ENCODE data around the gene FAM3A. TPM values are rescaled to one million over a fixed set of nuclear protein-coding genes. Genes with fewer than 3 reads are reported as not detected.

Gene FAM3A
- total and polyA plus RNA-seq, 2 of the 8 experiments (the other 6 are each of a cell fraction or from before 2014, with no cell fraction given): 16.2 to 18.6 TPM

- no peak within 1 kb of the TSS for H2AK5ac ChIP-seq (ENCODE audit: low read depth, low read length)
- FAIRE-seq (peak; percentile 71), DNase-seq (ENCODE audit: low read depth in 1 of 2, low spot score in 2 of 2) (peak; percentile 78 to 85)
- no peak within 1 kb of the TSS for H4K91ac ChIP-seq (replicated peaks; ENCODE audit: insufficient read length, low read length)
- H3K9me3 ChIP-seq (ENCODE audit: insufficient read depth in 2 of 2, low read depth in 1 of 2, low read length in 1 of 2): no peaks in the 10 kb centered on the region
- ChIA-PET POLR2A (ENCODE audit: partially characterized antibody) (interaction anchor here (0.6 to 1.6 kb wide), 10 partner anchors 9 to 460 kb away, joined by 3 to 7 read pairs (median 4); partner anchors contain the start of genes DNASE1L1 and IKBKG), CTCF (ENCODE audit: partially characterized antibody) (interaction anchor here (1.4 to 2.7 kb wide), 5 partner anchors 15 to 117 kb away, joined by 3 to 14 read pairs (median 4); no protein-coding TSS in a partner anchor)
- H2AFZ ChIP-seq (ENCODE audit: low read length): 0 out of 2 replicates have a peak within 1 kb of the TSS, but pooled peaks have one; percentile 70
- H2BK15ac ChIP-seq (ENCODE audit: low read length): no peak within 1 kb of the TSS
- no peak within 1 kb of the TSS; the same call in 1 of the 2 replicates for H4K8ac ChIP-seq (ENCODE audit: extremely low read depth, insufficient read depth, low read length)
- no peaks in the 10 kb centered on the region; the same call in 1 of the 2 replicates for H3K23me2 ChIP-seq (ENCODE audit: low read depth, low read length)
- 0% methylated on average over 9 of the region's 71 CpGs; no CpG with 5 or more reads in 1 of the 2 experiments for WGBS, 2 experiments (ENCODE audit: extremely low coverage in 1 of 2, insufficient coverage in 1 of 2, insufficient read length in 1 of 2, insufficient replicate concordance in 2 of 2, low coverage in 1 of 2, low lambda C conversion rate in 2 of 2, missing lambda C conversion rate in 1 of 2)
- H3K79me1 ChIP-seq (ENCODE audit: low read depth, low read length): no peaks in the 10 kb centered on the region
- H2BK5ac ChIP-seq (ENCODE audit: low read depth, low read length): no peak within 1 kb of the TSS; the same call in 1 of the 2 replicates
- no peak within 1 kb of the TSS for H4K5ac ChIP-seq (ENCODE audit: insufficient read length, low read depth, low read length)
- H2BK120ac ChIP-seq (replicated peaks; ENCODE audit: low read depth, low read length): no peak within 1 kb of the TSS
- H3K27me3 ChIP-seq (replicated peaks in 1 of 4; ENCODE audit: control insufficient read depth in 3 of 4, extremely low read depth in 1 of 4, insufficient read depth in 3 of 4, low read length in 3 of 4): no peaks in the 10 kb centered on the region; a peak in 1 of 7 replicates
- H2BK20ac ChIP-seq (ENCODE audit: low read length): no peak within 1 kb of the TSS
- H3K23ac ChIP-seq (ENCODE audit: insufficient read length): no peak within 1 kb of the TSS
- no peak within 1 kb of the TSS for H3K4ac ChIP-seq (replicated peaks; ENCODE audit: insufficient read length, low read depth, low read length)
- H3K9ac ChIP-seq (replicated peaks in 1 of 4; ENCODE audit: extremely low read depth in 1 of 4, low read depth in 3 of 4, low read length in 3 of 4): peak within 1 kb of the TSS in 3 of 4 experiments; percentile 35 to 50 (median 48); a peak in 5 of 7 replicates
- peaks cover 0 to 9% (median 3%) of the 10 kb centered on the region in 4 experiments; a peak in 4 of 7 replicates for H3K4me1 ChIP-seq (replicated peaks in 1 of 4; ENCODE audit: control insufficient read depth in 3 of 4, insufficient read depth in 4 of 4, low read length in 3 of 4)
- TF ChIP-seq POLR2AphosphoS5 (IDR thresholded peaks at IDR 0.05; ENCODE audit: low read depth, low read length) (peak; percentile 50), CHD2 (IDR thresholded peaks at IDR 0.05; ENCODE audit: low read length) (no peak), TAF1 (IDR thresholded peaks at IDR 0.05; ENCODE audit: low read depth, low read length) (peak; percentile 81), CREB1 (IDR thresholded peaks at IDR 0.05) (peak; percentile 91), RAD21 (IDR thresholded peaks at IDR 0.05 in 1 of 2, conservative IDR thresholded peaks at IDR 0.05 in 1 of 2; ENCODE audit: low read depth in 2 of 2, low read length in 2 of 2) (peak in 1 of 2 experiments; percentile 23; a peak in 2 of 4 replicates), KDM4A (IDR thresholded peaks at IDR 0.05; ENCODE audit: low read depth, low read length, severe bottlenecking) (peak; percentile 25), POLR2A (IDR thresholded peaks at IDR 0.05; ENCODE audit: control extremely low read depth in 1 of 2, low read depth in 2 of 2, low read length in 2 of 2) (peak in 1 of 2 experiments; percentile 54; a peak in 2 of 3 replicates), TAF7 (optimal IDR thresholded peaks at IDR 0.05; ENCODE audit: borderline replicate concordance, low read depth, low read length) (peak; percentile 45), TBP (IDR thresholded peaks at IDR 0.05; ENCODE audit: low read depth, low read length) (peak; percentile 58), NRF1 (IDR thresholded peaks at IDR 0.05; ENCODE audit: low read depth, low read length) (no peak), PHF8 (conservative IDR thresholded peaks at IDR 0.05; ENCODE audit: low read depth, low read length) (peak; percentile 52; the same call in 1 of the 2 replicates)
- no peak within 1 kb of the TSS for H2BK12ac ChIP-seq (ENCODE audit: low read depth, low read length)
- H3K18ac ChIP-seq (ENCODE audit: extremely low read depth, low read length): no peak within 1 kb of the TSS
- H3K56ac ChIP-seq (replicated peaks; ENCODE audit: insufficient read length, low read depth, low read length): peak within 1 kb of the TSS; percentile 30
- no peaks in the 10 kb centered on the region for H3K79me2 ChIP-seq (ENCODE audit: control insufficient read depth in 1 of 2, insufficient read depth in 2 of 2, low read length in 2 of 2)
- H4K20me1 ChIP-seq (replicated peaks in 1 of 2; ENCODE audit: control insufficient read depth in 1 of 2, insufficient read depth in 2 of 2, low read length in 2 of 2): peaks cover 0 to 1% of the 10 kb centered on the region in 2 experiments
- peak within 1 kb of the TSS; percentile 42; the same call in 1 of the 2 replicates for H3K27ac ChIP-seq (ENCODE audit: low read depth, low read length)
- no peak within 1 kb of the TSS for H3K14ac ChIP-seq (ENCODE audit: insufficient read length)
- no peaks in the 10 kb centered on the region; a peak in 1 of 8 replicates for H3K36me3 ChIP-seq (ENCODE audit: control insufficient read depth in 2 of 4, insufficient read depth in 4 of 4, low read length in 3 of 4)
- peak within 1 kb of the TSS; percentile 69 to 72 for H3K4me2 ChIP-seq (ENCODE audit: insufficient read depth in 1 of 2, low read depth in 2 of 2, low read length in 2 of 2)
- peak within 1 kb of the TSS; percentile 40 to 66 (median 49) for H3K4me3 ChIP-seq (ENCODE audit: extremely low read depth in 1 of 4, insufficient read depth in 2 of 4, low read depth in 3 of 4, low read length in 4 of 4)
Measured at GRCh38 chrX:154490414-154491083, 25.5 kb downstream of the FAM3A start, which contains the start of gene SLC10A3. Gene SLC10A3, minus strand, starts transcription at chrX:154490629. Its CDS starts 1,689 bp downstream, at chrX:154488940.

Measured in H1 (cell line).